Upper lobe of right lung (tissue), 1 donor: Measurements from ENCODE around the gene OLFM2. TPM values are rescaled to one million over a fixed set of nuclear protein-coding genes. Genes with fewer than 3 reads are reported as not detected.
A peak's percentile ranks its signal among the peaks of the same experiment; 100 is the strongest.

Source experiments
- ATAC-seq: fragments of 200-7000 bp; cut with Tn5 transposase; one replicate; pipeline ENCODE4 v1.9.1; 2020; ENCODE audit warnings: mild to moderate bottlenecking, moderate library complexity
- DNase-seq: peaks from one replicate; pipeline ENCODE4 v3.0.0-alpha.2; 2020
- H3K27ac ChIP-seq: fragments of 200-600 bp; one replicate; pipeline ENCODE4 v1.8.0; 2022
- H3K27me3 ChIP-seq: fragments of 200-600 bp; one replicate; pipeline ENCODE4 v1.8.0; 2022; ENCODE audit warnings: mild to moderate bottlenecking
- H3K36me3 ChIP-seq: fragments of 200-600 bp; one replicate; pipeline ENCODE4 v1.8.0; 2022
- H3K4me1 ChIP-seq: fragments of 200-600 bp; one replicate; pipeline ENCODE4 v1.8.0; 2022
- H3K4me3 ChIP-seq: fragments of 200-600 bp; one replicate; pipeline ENCODE4 v1.8.0; 2022; ENCODE audit warnings: mild to moderate bottlenecking
- H3K9me3 ChIP-seq: fragments of 200-600 bp; one replicate; pipeline ENCODE4 v1.8.0; 2022
- intact Hi-C: fragments of 100-400 bp; cut with DNase I; formaldehyde crosslinking; loops from one replicate; pipeline ENCODE4 v1.11.0; 2022
- total RNA-seq: library from RNA; stranded (reverse); fragmentation: NEBNext Ultra II Directional; extraction: Animal tissue kit (Norgen Biotek cat#: 25700); gene quantifications from one replicate; pipeline ENCODE4 v1.2.1, GENCODE V29; 2021
- TF ChIP-seq, protein P1 (sequence below): fragments of 200-600 bp; IDR thresholded peaks from one replicate; pipeline ENCODE4 v1.8.0; 2022; ENCODE audit warnings: antibody characterized with exemption
- donor health status: DM: no; HTN: yes; CAD: no; lungs with severe emphysema.

The OLFM2 gene
- total RNA-seq, 1 donor from 2014 or later, result 14.6 TPM

DNA sequence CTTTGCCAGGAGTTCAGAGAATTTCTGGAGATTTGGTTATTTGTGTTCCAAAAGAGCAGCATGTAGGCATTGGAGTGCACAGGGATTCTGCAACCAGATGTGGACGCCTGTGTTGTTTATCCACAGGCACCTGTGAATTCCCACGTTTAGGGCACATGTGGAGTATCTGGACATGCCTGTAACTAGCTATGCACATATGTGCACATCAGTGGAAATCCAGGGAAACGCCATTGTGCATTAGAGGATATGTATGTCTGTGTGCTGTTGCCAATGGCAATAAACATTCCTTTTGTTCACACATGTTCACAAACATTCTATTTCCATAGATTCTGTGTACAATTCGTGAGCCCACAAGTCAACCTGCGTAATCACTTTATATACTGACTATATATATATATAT lies 34.7 kb downstream of the OLFM2 start:
- Histone ChIP-seq H3K36me3 (no peaks in the 10 kb centered on the region), H3K27me3 (no peaks in the 10 kb centered on the region), H3K4me1 (no peaks in the 10 kb centered on the region), H3K9me3 (no peaks in the 10 kb centered on the region), H3K27ac (no peak overlapping the region), H3K4me3 (no peak overlapping the region)
- no peak for DNase-seq
- TF ChIP-seq, protein P1, sequence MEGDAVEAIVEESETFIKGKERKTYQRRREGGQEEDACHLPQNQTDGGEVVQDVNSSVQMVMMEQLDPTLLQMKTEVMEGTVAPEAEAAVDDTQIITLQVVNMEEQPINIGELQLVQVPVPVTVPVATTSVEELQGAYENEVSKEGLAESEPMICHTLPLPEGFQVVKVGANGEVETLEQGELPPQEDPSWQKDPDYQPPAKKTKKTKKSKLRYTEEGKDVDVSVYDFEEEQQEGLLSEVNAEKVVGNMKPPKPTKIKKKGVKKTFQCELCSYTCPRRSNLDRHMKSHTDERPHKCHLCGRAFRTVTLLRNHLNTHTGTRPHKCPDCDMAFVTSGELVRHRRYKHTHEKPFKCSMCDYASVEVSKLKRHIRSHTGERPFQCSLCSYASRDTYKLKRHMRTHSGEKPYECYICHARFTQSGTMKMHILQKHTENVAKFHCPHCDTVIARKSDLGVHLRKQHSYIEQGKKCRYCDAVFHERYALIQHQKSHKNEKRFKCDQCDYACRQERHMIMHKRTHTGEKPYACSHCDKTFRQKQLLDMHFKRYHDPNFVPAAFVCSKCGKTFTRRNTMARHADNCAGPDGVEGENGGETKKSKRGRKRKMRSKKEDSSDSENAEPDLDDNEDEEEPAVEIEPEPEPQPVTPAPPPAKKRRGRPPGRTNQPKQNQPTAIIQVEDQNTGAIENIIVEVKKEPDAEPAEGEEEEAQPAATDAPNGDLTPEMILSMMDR, result no peak
- ATAC-seq, result no peak
- intact Hi-C loops, result no loop called here

DNA sequence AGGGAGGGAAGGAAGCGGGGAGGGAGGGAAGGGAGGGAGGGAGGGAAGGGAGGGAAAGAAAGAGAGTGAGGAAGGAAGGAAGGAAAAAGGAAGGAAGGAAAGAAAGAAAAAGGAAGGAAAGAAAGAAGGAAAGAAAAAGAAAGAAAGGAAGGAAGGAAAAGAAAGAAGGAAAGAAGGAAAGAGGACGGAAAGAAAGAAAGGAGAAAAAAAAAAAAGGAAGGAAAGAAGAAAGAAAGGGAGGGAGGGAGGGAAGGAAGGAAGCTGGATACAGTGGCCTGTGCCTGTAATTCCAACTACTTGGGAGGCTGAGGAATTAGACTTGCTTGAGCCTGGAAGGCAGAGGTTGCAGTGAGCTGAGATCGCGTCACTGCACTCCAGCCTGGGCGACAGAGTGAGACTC lies 35.3 kb downstream of the OLFM2 start:
- DNase-seq (no peak), ATAC-seq (no peak)
- H3K36me3 ChIP-seq, result no peaks in the 10 kb centered on the region
- intact Hi-C loops, result no loop called here
- no peak overlapping the region for H3K4me3 ChIP-seq
- H3K27me3 ChIP-seq, result no peaks in the 10 kb centered on the region
- TF ChIP-seq, protein P1, result no peak
- no peaks in the 10 kb centered on the region for H3K4me1 ChIP-seq
- no peaks in the 10 kb centered on the region for H3K9me3 ChIP-seq
- H3K27ac ChIP-seq, result no peak overlapping the region

DNA sequence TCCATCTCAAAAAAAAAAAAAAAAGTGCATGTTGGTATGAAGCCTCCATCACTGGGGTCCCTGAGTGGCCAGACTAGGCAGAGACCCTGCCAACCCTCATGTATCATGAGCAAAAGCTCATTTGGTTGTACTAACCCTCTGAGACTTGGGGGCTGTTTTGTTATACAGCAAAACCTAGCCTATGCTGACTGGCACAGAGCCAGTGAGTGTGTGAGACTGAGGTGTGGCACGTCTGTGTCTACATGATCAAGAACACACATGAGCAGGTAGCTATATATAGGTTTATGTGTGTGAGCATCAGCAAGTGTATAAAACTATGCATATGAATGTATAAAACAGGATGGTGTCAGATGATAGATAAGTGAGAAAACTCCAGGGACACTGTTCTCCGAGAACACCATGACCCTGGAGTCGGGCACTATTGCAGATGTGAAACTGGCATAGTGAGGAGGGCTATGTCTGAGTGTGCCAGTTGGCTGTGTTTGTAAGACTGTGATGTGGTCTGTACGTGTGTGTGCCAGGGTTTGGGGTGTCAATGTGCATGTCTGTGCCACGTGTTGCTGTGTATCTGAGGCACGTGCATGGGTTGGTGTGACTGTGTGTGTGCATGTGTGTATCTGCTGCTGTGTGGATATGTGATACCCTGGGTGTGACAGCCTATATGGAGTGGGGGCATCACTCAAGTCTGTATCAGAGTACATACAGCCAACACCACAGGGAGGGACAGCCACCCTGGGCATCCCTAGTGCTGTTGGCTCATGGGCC lies 44.5 kb downstream of the OLFM2 start:
- Histone ChIP-seq H3K9me3 (no peaks in the 10 kb centered on the region), H3K27me3 (no peaks in the 10 kb centered on the region), H3K36me3 (no peaks in the 10 kb centered on the region), H3K4me1 (no peaks in the 10 kb centered on the region), H3K4me3 (no peak overlapping the region), H3K27ac (no peak overlapping the region)
- TF ChIP-seq, protein P1, result no peak
- intact Hi-C loops, result no loop called here
- no peak for ATAC-seq
- no peak for DNase-seq

DNA sequence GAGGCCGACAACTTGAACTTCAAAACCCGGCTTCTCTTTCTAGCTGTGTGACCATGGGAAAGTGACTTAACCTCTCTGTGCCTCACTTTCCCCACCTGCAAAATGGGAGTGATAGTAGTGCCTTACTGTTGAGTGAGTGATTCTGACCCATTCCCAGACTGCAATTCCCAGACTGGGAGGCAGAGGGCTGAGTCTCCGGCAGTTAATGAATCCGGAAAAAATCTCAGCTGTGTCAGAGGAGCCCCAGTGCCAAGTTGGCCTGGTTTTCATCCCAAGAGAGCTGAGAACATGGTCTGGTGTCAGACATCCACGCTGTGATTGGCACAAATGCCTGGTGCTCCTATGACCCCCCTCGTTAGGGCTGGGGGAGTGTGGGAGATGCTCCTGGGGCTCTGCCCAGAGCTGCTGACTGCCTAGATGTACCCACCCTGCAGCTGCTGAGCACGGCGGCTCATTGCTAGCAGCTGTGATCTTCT lies 51.2 kb downstream of the OLFM2 start:
- no peaks in the 10 kb centered on the region for H3K27me3 ChIP-seq
- intact Hi-C loops, result no loop called here
- DNase-seq, result no peak
- TF ChIP-seq, protein P1, result peak; percentile 40
- no peaks in the 10 kb centered on the region for H3K4me1 ChIP-seq
- no peak overlapping the region for H3K4me3 ChIP-seq
- no peaks in the 10 kb centered on the region for H3K36me3 ChIP-seq
- ATAC-seq, result peak; percentile 23
- H3K9me3 ChIP-seq, result no peaks in the 10 kb centered on the region
- H3K27ac ChIP-seq, result no peak overlapping the region

DNA sequence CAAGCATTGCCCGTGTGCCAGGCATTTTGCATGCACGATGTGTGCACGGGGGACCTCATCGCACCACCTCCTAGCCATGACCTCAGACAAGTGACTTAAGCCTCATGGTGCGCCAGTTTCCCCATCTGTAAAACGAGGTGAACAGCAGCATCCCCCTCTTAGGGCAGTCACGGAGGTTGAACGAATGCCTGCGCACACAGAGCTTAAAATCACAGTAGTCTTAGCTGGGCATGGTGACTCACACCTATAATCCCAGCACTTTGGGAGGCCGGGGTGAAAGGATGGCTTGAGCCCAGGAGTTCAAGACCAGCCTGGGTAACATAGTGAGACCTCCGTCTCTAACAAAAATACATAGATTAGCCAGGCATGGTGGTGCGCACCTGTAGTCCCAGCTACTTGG lies 52.6 kb downstream of the OLFM2 start:
- TF ChIP-seq, protein P1, result no peak
- Histone ChIP-seq H3K9me3 (no peaks in the 10 kb centered on the region), H3K4me1 (no peaks in the 10 kb centered on the region), H3K27me3 (no peaks in the 10 kb centered on the region), H3K4me3 (no peak overlapping the region), H3K27ac (no peak overlapping the region), H3K36me3 (no peaks in the 10 kb centered on the region)
- ATAC-seq (no peak), DNase-seq (no peak)
- intact Hi-C loops, result no loop called here
